ENCODE measurements around the gene HPCAL4. TPM values are rescaled to one million over a fixed set of nuclear protein-coding genes. Genes with fewer than 3 reads are reported as not detected.

Gene HPCAL4
- total RNA-seq, 1 experiment from 2014 or later, result 0.50 TPM

GRCh38 chr1:39639305-39640130 is 51.7 kb downstream of the HPCAL4 start, which contains the start of gene HEYL (continued):
- no peak for TF ChIP-seq ZNF317 (CRISPR knock-in tag; IDR thresholded peaks at IDR 0.05; ENCODE audit: borderline replicate concordance, low read depth)
- peak; percentile 42; the same call in 1 of the 2 replicates for TF ChIP-seq TCF7 (CRISPR knock-in tag; IDR thresholded peaks at IDR 0.05; ENCODE audit: low read depth)
- TF ChIP-seq E2F1 (CRISPR knock-in tag; IDR thresholded peaks at IDR 0.05), result no peak
- TF ChIP-seq OVOL2 (CRISPR knock-in tag; IDR thresholded peaks at IDR 0.05; ENCODE audit: borderline replicate concordance), result no peak
- TF ChIP-seq ZNF219 (CRISPR knock-in tag; IDR thresholded peaks at IDR 0.05; ENCODE audit: borderline replicate concordance), result no peak
- TF ChIP-seq PRDM15 (CRISPR knock-in tag; IDR thresholded peaks at IDR 0.05), result no peak
- peak; percentile 94 for TF ChIP-seq HMGXB4 (CRISPR knock-in tag; IDR thresholded peaks at IDR 0.05)
- TF ChIP-seq SMAD4 (CRISPR knock-in tag; IDR thresholded peaks at IDR 0.05), result no peak
- TF ChIP-seq ZNF416 (CRISPR knock-in tag; IDR thresholded peaks at IDR 0.05), result 0 out of 2 replicates have a peak, but pooled peaks have one; percentile 24
- TF ChIP-seq JAZF1 (CRISPR knock-in tag; IDR thresholded peaks at IDR 0.05), result no peak
- no peak for TF ChIP-seq TEAD1 (CRISPR knock-in tag; IDR thresholded peaks at IDR 0.05)

- CTCF ChIA-PET, result interaction anchor here (0.7 to 4.3 kb wide), 10 partner anchors 9 to 63 kb away, joined by 3 to 44 read pairs (median 8); partner anchors contain the start of gene NT5C1A
- H3K36me3 Mint-ChIP-seq, result no peaks in the 10 kb centered on the region
- TF ChIP-seq GABPB1 (CRISPR knock-in tag; IDR thresholded peaks at IDR 0.05) (no peak), HMGA2 (CRISPR knock-in tag; IDR thresholded peaks at IDR 0.05) (no peak), ZBTB21 (CRISPR knock-in tag; IDR thresholded peaks at IDR 0.05; ENCODE audit: borderline replicate concordance) (no peak), NFE2L1 (CRISPR knock-in tag; IDR thresholded peaks at IDR 0.05) (no peak)
- DNase-seq (ENCODE audit: low spot score) (no peak), ATAC-seq (no peak)
- H3K27ac Mint-ChIP-seq, result no peak overlapping the region
- POLR2A ChIA-PET, result no interaction called here
- H3K9me3 Mint-ChIP-seq, result no peaks in the 10 kb centered on the region
- peak overlapping the region; percentile 69 for H3K4me3 Mint-ChIP-seq
- peaks cover 96% of the 10 kb centered on the region for H3K27me3 Mint-ChIP-seq (ENCODE audit: low read depth)
- peaks cover 13% of the 10 kb centered on the region for H3K4me1 Mint-ChIP-seq
Observed at GRCh38 chr1:39638965-39639304, 52.3 kb downstream of the HPCAL4 start.

- Mint-ChIP-seq H3K27ac (no peak overlapping the region), H3K27me3 (ENCODE audit: low read depth) (peaks cover 92% of the 10 kb centered on the region)
- POLR2A ChIA-PET, result no interaction called here
- no peak for TF ChIP-seq NR1H2 (CRISPR knock-in tag; IDR thresholded peaks at IDR 0.05)
- no peak for TF ChIP-seq ATF2 (CRISPR knock-in tag; IDR thresholded peaks at IDR 0.05; ENCODE audit: borderline replicate concordance, low read depth)
- no peak for TF ChIP-seq OVOL2 (CRISPR knock-in tag; IDR thresholded peaks at IDR 0.05; ENCODE audit: borderline replicate concordance)
- no peak for TF ChIP-seq ZSCAN18 (CRISPR knock-in tag; IDR thresholded peaks at IDR 0.05)
- no peak for TF ChIP-seq RELA (CRISPR knock-in tag; IDR thresholded peaks at IDR 0.05; ENCODE audit: borderline replicate concordance)
- TF ChIP-seq PREB (CRISPR knock-in tag; IDR thresholded peaks at IDR 0.05; ENCODE audit: borderline replicate concordance), result no peak
- TF ChIP-seq SMAD4 (CRISPR knock-in tag; IDR thresholded peaks at IDR 0.05), result no peak
Observed at GRCh38 chr1:39637361-39637760, 53.9 kb downstream of the HPCAL4 start.

More at GRCh38 chr1:39637361-39637760, 53.9 kb downstream of the HPCAL4 start:
- Mint-ChIP-seq H3K36me3 (no peaks in the 10 kb centered on the region), H3K4me3 (no peak overlapping the region), H3K9me3 (no peaks in the 10 kb centered on the region), H3K4me1 (peaks cover 21% of the 10 kb centered on the region)
- DNase-seq (ENCODE audit: low spot score) (no peak), ATAC-seq (no peak)
- CTCF ChIA-PET, result interaction anchor here (1.3 to 4.3 kb wide), 4 partner anchors 15 to 31 kb away, joined by 3 to 21 read pairs (median 12); no protein-coding TSS in a partner anchor
